Mesenchymal stem cell (in vitro differentiated cells and primary cell): ENCODE results near the gene MYD88.

ENCODE experiments used
- DNase-seq: peaks from one replicate; pipeline ENCODE4 v3.0.0-alpha.2; 2013
- H2AFZ ChIP-seq: one replicate; pipeline ENCODE4 v1.6.1; 2013; ENCODE audit warnings: low read depth, mild to moderate bottlenecking, control low read depth, inconsistent platforms, low read length, moderate library complexity
- H2AK5ac ChIP-seq: 2 replicates; pipeline ENCODE4 v1.6.1; 2013; ENCODE audit warnings: low read length, moderate library complexity, mild to moderate bottlenecking, inconsistent platforms; ENCODE audit not compliant: severe bottlenecking
- H2BK120ac ChIP-seq: one replicate; pipeline ENCODE4 v1.6.1; 2013; ENCODE audit warnings: low read depth, mild to moderate bottlenecking, inconsistent platforms, low read length, moderate library complexity
- H2BK12ac ChIP-seq, 2 experiments: one replicate each; pipeline ENCODE4 v1.6.1; 2013; ENCODE audit warnings: inconsistent platforms in 2 of 2, low read length in 2 of 2, mild to moderate bottlenecking in 2 of 2, moderate library complexity in 2 of 2, control low read depth in 1 of 2
- H2BK15ac ChIP-seq: one replicate; pipeline ENCODE4 v1.6.1; 2013; ENCODE audit warnings: mild to moderate bottlenecking, low read depth, inconsistent platforms; ENCODE audit not compliant: poor library complexity, severe bottlenecking
- H2BK5ac ChIP-seq: 2 replicates; pipeline ENCODE4 v1.6.1; 2013; ENCODE audit warnings: low read depth, mild to moderate bottlenecking, low read length, control low read depth, inconsistent platforms; ENCODE audit not compliant: poor library complexity, severe bottlenecking
- H3K14ac ChIP-seq, 2 experiments: one replicate each; pipeline ENCODE4 v1.6.1; 2013; ENCODE audit warnings: inconsistent platforms in 2 of 2, low read length in 2 of 2, control low read depth in 1 of 2, mild to moderate bottlenecking in 1 of 2, moderate library complexity in 1 of 2
- H3K18ac ChIP-seq, 2 experiments: one replicate each; pipeline ENCODE4 v1.6.1; 2013; ENCODE audit warnings: inconsistent platforms in 2 of 2, low read length in 2 of 2, control low read depth in 1 of 2, low read depth in 1 of 2, mild to moderate bottlenecking in 1 of 2
- H3K23ac ChIP-seq, 2 experiments: one replicate each; pipeline ENCODE4 v1.6.1; 2013; ENCODE audit warnings: inconsistent platforms in 2 of 2, low read length in 2 of 2, mild to moderate bottlenecking in 2 of 2, moderate library complexity in 2 of 2, control low read depth in 1 of 2
- H3K27ac ChIP-seq: 2 replicates; pipeline ENCODE4 v1.5.1; 2013; ENCODE audit warnings: mild to moderate bottlenecking, moderate library complexity, low read length, control low read depth, inconsistent platforms; ENCODE audit not compliant: poor library complexity, severe bottlenecking
- H3K27me3 ChIP-seq, 2 experiments: 2 replicates each; pipeline versions ENCODE4 v1.6.1 to v1.7.0; 2013; ENCODE audit warnings: low read length in 2 of 2, mild to moderate bottlenecking in 2 of 2, moderate library complexity in 2 of 2, control low read depth in 1 of 2, inconsistent platforms in 1 of 2; ENCODE audit not compliant: control insufficient read depth in 1 of 2, insufficient read depth in 1 of 2
- H3K36me3 ChIP-seq, 2 experiments: 2 replicates each; pipeline versions ENCODE4 v1.6.1 to v1.7.0; 2013; ENCODE audit warnings: low read length in 2 of 2, control low read depth in 1 of 2, inconsistent platforms in 1 of 2, low read depth in 1 of 2, mild to moderate bottlenecking in 1 of 2; ENCODE audit not compliant: insufficient read depth in 2 of 2, control insufficient read depth in 1 of 2
- H3K4ac ChIP-seq, 2 experiments: one replicate each; pipeline ENCODE4 v1.6.1; 2013; ENCODE audit warnings: inconsistent platforms in 2 of 2, low read length in 2 of 2, mild to moderate bottlenecking in 2 of 2, moderate library complexity in 2 of 2, control low read depth in 1 of 2, low read depth in 1 of 2
- H3K4me1 ChIP-seq: 2 replicates; pipeline ENCODE4 v1.6.1; 2013; ENCODE audit warnings: low read depth, low read length, control low read depth; ENCODE audit not compliant: control insufficient read depth, insufficient read depth
- H3K4me2 ChIP-seq: 2 replicates; pipeline ENCODE4 v1.6.1; 2013; ENCODE audit warnings: low read length, mild to moderate bottlenecking, inconsistent platforms; ENCODE audit not compliant: poor library complexity, severe bottlenecking
- H3K4me3 ChIP-seq, 2 experiments: 2 replicates each; pipeline versions ENCODE4 v1.5.1 to v1.7.0; 2013; ENCODE audit warnings: low read length in 2 of 2, mild to moderate bottlenecking in 2 of 2, control low read depth in 1 of 2, low read depth in 1 of 2; ENCODE audit not compliant: insufficient read depth in 1 of 2
- H3K79me1 ChIP-seq: replicated peaks from 2 replicates; pipeline ENCODE4 v1.6.1; 2013; ENCODE audit warnings: mild to moderate bottlenecking, control low read depth, low read length, inconsistent platforms; ENCODE audit not compliant: poor library complexity, severe bottlenecking
- H3K9ac ChIP-seq: 2 replicates; pipeline ENCODE4 v1.7.0; 2013; ENCODE audit warnings: mild to moderate bottlenecking, low read length, moderate library complexity
- H3K9me3 ChIP-seq: 2 replicates; pipeline ENCODE4 v1.7.0; 2013; ENCODE audit warnings: mild to moderate bottlenecking, low read length; ENCODE audit not compliant: control insufficient read depth
- H4K8ac ChIP-seq: one replicate; pipeline ENCODE4 v1.6.1; 2013; ENCODE audit warnings: inconsistent platforms, mild to moderate bottlenecking, low read length, moderate library complexity
- H4K91ac ChIP-seq: one replicate; pipeline ENCODE4 v1.6.1; 2013; ENCODE audit warnings: mild to moderate bottlenecking, low read length, inconsistent platforms
- WGBS: methylation state at CpG from one replicate; pipeline ENCODE4 v1.1.7; 2013; ENCODE audit warnings: mixed read lengths; 5-methylcytosine and 5-hydroxymethylcytosine counted together

The MYD88 gene

GRCh38 chr3:38154033-38154494 is 15.6 kb downstream of the MYD88 start:
- Histone ChIP-seq H2BK15ac (no peak overlapping the region), H3K9me3 (no peaks in the 10 kb centered on the region), H2AK5ac (no peak overlapping the region), H2BK5ac (no peak overlapping the region), H2BK120ac (no peak overlapping the region), H4K8ac (no peak overlapping the region), H3K79me1 (no peaks in the 10 kb centered on the region), H3K27me3 (no peaks in the 10 kb centered on the region), H3K9ac (peak overlapping the region; percentile 65), H3K4me2 (no peak overlapping the region), H3K36me3 (no peaks in the 10 kb centered on the region), H3K18ac (no peak overlapping the region), H3K23ac (no peak overlapping the region), H2AFZ (no peak overlapping the region), H3K4ac (no peak overlapping the region), H3K27ac (no peak overlapping the region), H2BK12ac (no peak overlapping the region), H3K4me3 (no peak overlapping the region), H3K14ac (no peak overlapping the region), H4K91ac (no peak overlapping the region), H3K4me1 (no peaks in the 10 kb centered on the region)
- WGBS: 89% methylated on average over 2 of the region's 2 CpGs
- peak; percentile 75 for DNase-seq

GRCh38 chr3:38154625-38155255 is 16.3 kb downstream of the MYD88 start:
- no peak overlapping the region for H3K14ac ChIP-seq
- H4K8ac ChIP-seq: no peak overlapping the region
- H3K4ac ChIP-seq: no peak overlapping the region
- H3K4me2 ChIP-seq: no peak overlapping the region
- H4K91ac ChIP-seq: no peak overlapping the region
- H2BK12ac ChIP-seq: no peak overlapping the region
- no peak overlapping the region for H2AK5ac ChIP-seq
- no peaks in the 10 kb centered on the region for H3K79me1 ChIP-seq
- H3K4me3 ChIP-seq: no peak overlapping the region
- no peaks in the 10 kb centered on the region for H3K27me3 ChIP-seq
- DNase-seq: no peak
- 46% methylated on average over 2 of the region's 2 CpGs for WGBS
- no peak overlapping the region for H2BK120ac ChIP-seq
- H3K9ac ChIP-seq: peak overlapping the region; percentile 65
- H3K9me3 ChIP-seq: no peaks in the 10 kb centered on the region
- H2BK5ac ChIP-seq: no peak overlapping the region
- H3K23ac ChIP-seq: peak overlapping the region in 1 of 2 experiments; percentile 63
- no peak overlapping the region for H2AFZ ChIP-seq
- H3K27ac ChIP-seq: no peak overlapping the region
- H3K36me3 ChIP-seq: no peaks in the 10 kb centered on the region
- no peak overlapping the region for H3K18ac ChIP-seq
- no peak overlapping the region for H2BK15ac ChIP-seq
- no peaks in the 10 kb centered on the region for H3K4me1 ChIP-seq

GRCh38 chr3:38155825-38156224 is 17.4 kb downstream of the MYD88 start:
- no peak overlapping the region for H2BK15ac ChIP-seq
- no peaks in the 10 kb centered on the region for H3K4me1 ChIP-seq
- no peak overlapping the region for H2AFZ ChIP-seq
- no peak overlapping the region for H3K4ac ChIP-seq
- no peaks in the 10 kb centered on the region for H3K79me1 ChIP-seq
- H3K14ac ChIP-seq: no peak overlapping the region
- no peak overlapping the region for H2BK12ac ChIP-seq
- no peak overlapping the region for H3K27ac ChIP-seq
- no peak overlapping the region for H3K23ac ChIP-seq
- no peak overlapping the region for H4K8ac ChIP-seq
- no peaks in the 10 kb centered on the region for H3K9me3 ChIP-seq
- H3K4me3 ChIP-seq: no peak overlapping the region
- no peak overlapping the region for H2BK120ac ChIP-seq
- H2BK5ac ChIP-seq: no peak overlapping the region
- H2AK5ac ChIP-seq: no peak overlapping the region
- WGBS: 100% methylated on average over 1 of the region's 2 CpGs
- H3K4me2 ChIP-seq: no peak overlapping the region
- H4K91ac ChIP-seq: no peak overlapping the region
- no peak for DNase-seq
- no peaks in the 10 kb centered on the region for H3K27me3 ChIP-seq
- no peaks in the 10 kb centered on the region for H3K36me3 ChIP-seq
- no peak overlapping the region for H3K9ac ChIP-seq
- no peak overlapping the region for H3K18ac ChIP-seq

GRCh38 chr3:38157117-38157516 is 18.7 kb downstream of the MYD88 start:
- no peak overlapping the region for H3K23ac ChIP-seq
- 100% methylated on average over 1 of the region's 2 CpGs for WGBS

More at GRCh38 chr3:38157117-38157516, 18.7 kb downstream of the MYD88 start:
- no peaks in the 10 kb centered on the region for H3K36me3 ChIP-seq
- H2AK5ac ChIP-seq: no peak overlapping the region
- H3K4me1 ChIP-seq: no peaks in the 10 kb centered on the region
- no peak overlapping the region for H3K4me2 ChIP-seq
- no peak overlapping the region for H3K27ac ChIP-seq
- no peak overlapping the region for H2BK120ac ChIP-seq
- H3K14ac ChIP-seq: no peak overlapping the region
- no peaks in the 10 kb centered on the region for H3K79me1 ChIP-seq
- no peak for DNase-seq
- H3K18ac ChIP-seq: no peak overlapping the region
- H3K9me3 ChIP-seq: no peaks in the 10 kb centered on the region
- no peak overlapping the region for H2BK5ac ChIP-seq
- no peak overlapping the region for H2AFZ ChIP-seq
- no peak overlapping the region for H4K8ac ChIP-seq
- no peak overlapping the region for H3K4ac ChIP-seq
- H2BK12ac ChIP-seq: no peak overlapping the region
- no peak overlapping the region for H2BK15ac ChIP-seq
- H3K9ac ChIP-seq: no peak overlapping the region
- no peak overlapping the region for H4K91ac ChIP-seq
- no peaks in the 10 kb centered on the region for H3K27me3 ChIP-seq
- H3K4me3 ChIP-seq: no peak overlapping the region
